D721Med (cell line): ENCODE measurements around the gene CARS2.
"Not testable (repeated sequence)": the region's sequence is repeated elsewhere in the genome, so short reads cannot be mapped to it uniquely, and the experiment has no call there.

Source experiments
- DNase-seq: peaks from one replicate; pipeline ENCODE4 v3.0.0; 2011; ENCODE audit warnings: low spot score; ENCODE audit not compliant: insufficient read length
- FAIRE-seq: peaks from 2 replicates; lab custom pipeline; 2011; peaks lifted over from hg19 to GRCh38; lab: Jason Lieb, UNC
- TF ChIP-seq, protein P1 (sequence below): IDR thresholded peaks from 2 replicates; pipeline ENCODE4 v1.5.1; 2012; ENCODE audit warnings: mild to moderate bottlenecking, control low read depth; ENCODE audit not compliant: insufficient read depth; ENCODE audit errors: missing control alignments

CARS2 gene

GRCh38 chr13:110615322-110616102 lies 90.4 kb downstream of the CARS2 start, which contains the start of gene NAXD:
Gene NAXD, plus strand, starts transcription at chr13:110615545. Its CDS starts 57 bp downstream, at chr13:110615602.
- FAIRE-seq (no peak), DNase-seq (peak; percentile 98)
- TF ChIP-seq, protein P1, sequence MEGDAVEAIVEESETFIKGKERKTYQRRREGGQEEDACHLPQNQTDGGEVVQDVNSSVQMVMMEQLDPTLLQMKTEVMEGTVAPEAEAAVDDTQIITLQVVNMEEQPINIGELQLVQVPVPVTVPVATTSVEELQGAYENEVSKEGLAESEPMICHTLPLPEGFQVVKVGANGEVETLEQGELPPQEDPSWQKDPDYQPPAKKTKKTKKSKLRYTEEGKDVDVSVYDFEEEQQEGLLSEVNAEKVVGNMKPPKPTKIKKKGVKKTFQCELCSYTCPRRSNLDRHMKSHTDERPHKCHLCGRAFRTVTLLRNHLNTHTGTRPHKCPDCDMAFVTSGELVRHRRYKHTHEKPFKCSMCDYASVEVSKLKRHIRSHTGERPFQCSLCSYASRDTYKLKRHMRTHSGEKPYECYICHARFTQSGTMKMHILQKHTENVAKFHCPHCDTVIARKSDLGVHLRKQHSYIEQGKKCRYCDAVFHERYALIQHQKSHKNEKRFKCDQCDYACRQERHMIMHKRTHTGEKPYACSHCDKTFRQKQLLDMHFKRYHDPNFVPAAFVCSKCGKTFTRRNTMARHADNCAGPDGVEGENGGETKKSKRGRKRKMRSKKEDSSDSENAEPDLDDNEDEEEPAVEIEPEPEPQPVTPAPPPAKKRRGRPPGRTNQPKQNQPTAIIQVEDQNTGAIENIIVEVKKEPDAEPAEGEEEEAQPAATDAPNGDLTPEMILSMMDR: no peak

GRCh38 chr13:110615005-110615321 lies 91.0 kb downstream of the CARS2 start:
- FAIRE-seq: no peak
- TF ChIP-seq, protein P1: no peak
- no peak for DNase-seq

GRCh38 chr13:110610955-110611595 lies 94.8 kb downstream of the CARS2 start:
- no peak for FAIRE-seq
- TF ChIP-seq, protein P1: no peak
- no peak for DNase-seq

- TF ChIP-seq, protein P1: no peak
- FAIRE-seq (no peak), DNase-seq (no peak)
Observed at GRCh38 chr13:110607675-110608224, 98.2 kb downstream of the CARS2 start.

DNA sequence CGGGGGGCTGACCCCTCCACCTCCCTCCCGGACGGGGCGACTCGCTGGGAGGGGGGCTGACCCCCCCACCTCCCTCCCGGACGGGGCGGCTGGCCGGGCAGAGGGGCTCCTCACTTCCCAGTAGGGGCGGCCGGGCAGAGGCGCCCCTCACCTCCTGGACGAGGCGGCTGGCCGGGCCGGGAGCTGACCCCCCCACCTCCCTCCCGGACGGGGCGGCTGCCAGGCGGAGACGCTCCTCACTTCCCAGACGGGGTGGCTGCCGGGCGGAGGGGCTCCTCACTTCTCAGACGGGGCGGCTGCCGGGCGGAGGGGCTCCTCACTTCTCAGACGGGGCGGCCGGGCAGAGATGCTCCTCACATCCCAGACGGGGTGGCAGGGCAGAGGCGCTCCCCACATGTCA lies 99.6 kb downstream of the CARS2 start:
- not testable (repeated sequence) for DNase-seq, FAIRE-seq

GRCh38 chr13:110605132-110605531 lies 100.8 kb downstream of the CARS2 start:
- no peak for FAIRE-seq
- no peak for DNase-seq
- TF ChIP-seq, protein P1: no peak

- no peak for DNase-seq
- TF ChIP-seq, protein P1: no peak
- FAIRE-seq: no peak
Observed at GRCh38 chr13:110600980-110601379, 104.9 kb downstream of the CARS2 start.
